ENCODE data around the gene TFDP1. TPM values are rescaled to one million over a fixed set of nuclear protein-coding genes. Genes with fewer than 3 reads are reported as not detected.
"Not testable (repeated sequence)": the region's sequence is repeated elsewhere in the genome, so short reads cannot be mapped to it uniquely, and the experiment has no call there.

TFDP1 gene
- total RNA-seq, 1 experiment from 2014 or later, result 107 TPM

- Histone ChIP-seq H3K27ac (no peak overlapping the region), H3K27me3 (ENCODE audit: insufficient read depth, low read depth) (no peaks in the 10 kb centered on the region), H3F3A (ENCODE audit: insufficient read depth, low read depth) (peaks cover 6% of the 10 kb centered on the region; the same call in 1 of the 2 replicates), H3K4me3 (no peak overlapping the region), H3K4me1 (replicated peaks; ENCODE audit: insufficient read depth) (no peaks in the 10 kb centered on the region), H2AFZ (no peak overlapping the region), H3K4me2 (no peak overlapping the region), H3K36me3 (ENCODE audit: low read depth) (peaks cover 17% of the 10 kb centered on the region; the same call in 1 of the 2 replicates), H3K9me2 (ENCODE audit: insufficient read depth) (no peaks in the 10 kb centered on the region), H4K20me1 (ENCODE audit: insufficient read depth) (peaks cover 49% of the 10 kb centered on the region), H3K79me2 (ENCODE audit: low read depth) (peaks cover 60% of the 10 kb centered on the region), H3K9me3 (ENCODE audit: insufficient read depth, low read depth) (no peaks in the 10 kb centered on the region)
- POLR2A ChIA-PET (ENCODE audit: unreplicated experiment), result no interaction called here
- DNase-seq, result no peak
- TF ChIP-seq EZH2 (IDR thresholded peaks at IDR 0.05; ENCODE audit: low read depth), result no peak
- TF ChIP-seq, protein P1, sequence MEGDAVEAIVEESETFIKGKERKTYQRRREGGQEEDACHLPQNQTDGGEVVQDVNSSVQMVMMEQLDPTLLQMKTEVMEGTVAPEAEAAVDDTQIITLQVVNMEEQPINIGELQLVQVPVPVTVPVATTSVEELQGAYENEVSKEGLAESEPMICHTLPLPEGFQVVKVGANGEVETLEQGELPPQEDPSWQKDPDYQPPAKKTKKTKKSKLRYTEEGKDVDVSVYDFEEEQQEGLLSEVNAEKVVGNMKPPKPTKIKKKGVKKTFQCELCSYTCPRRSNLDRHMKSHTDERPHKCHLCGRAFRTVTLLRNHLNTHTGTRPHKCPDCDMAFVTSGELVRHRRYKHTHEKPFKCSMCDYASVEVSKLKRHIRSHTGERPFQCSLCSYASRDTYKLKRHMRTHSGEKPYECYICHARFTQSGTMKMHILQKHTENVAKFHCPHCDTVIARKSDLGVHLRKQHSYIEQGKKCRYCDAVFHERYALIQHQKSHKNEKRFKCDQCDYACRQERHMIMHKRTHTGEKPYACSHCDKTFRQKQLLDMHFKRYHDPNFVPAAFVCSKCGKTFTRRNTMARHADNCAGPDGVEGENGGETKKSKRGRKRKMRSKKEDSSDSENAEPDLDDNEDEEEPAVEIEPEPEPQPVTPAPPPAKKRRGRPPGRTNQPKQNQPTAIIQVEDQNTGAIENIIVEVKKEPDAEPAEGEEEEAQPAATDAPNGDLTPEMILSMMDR (conservative IDR thresholded peaks at IDR 0.05), result no peak
- intact Hi-C loops (cut with micrococcal nuclease; ENCODE audit: unreplicated experiment), result no loop called here
- CTCF ChIA-PET, result no interaction called here
- no TSS peak for BruUV-seq (replicated peaks)
Measured at GRCh38 chr13:113622791-113623490, 38.4 kb downstream of the TFDP1 start.

- H2AFZ ChIP-seq, result no peak overlapping the region
- no peak overlapping the region for H3K4me2 ChIP-seq
- no peak for DNase-seq
- peaks cover 16% of the 10 kb centered on the region; the same call in 1 of the 2 replicates for H3K36me3 ChIP-seq (ENCODE audit: low read depth)
- H3K9me2 ChIP-seq (ENCODE audit: insufficient read depth), result no peaks in the 10 kb centered on the region
- ChIA-PET POLR2A (ENCODE audit: unreplicated experiment) (no interaction called here), CTCF (no interaction called here)
- intact Hi-C loops (cut with micrococcal nuclease; ENCODE audit: unreplicated experiment), result no loop called here
- no peaks in the 10 kb centered on the region for H3K4me1 ChIP-seq (replicated peaks; ENCODE audit: insufficient read depth)
- no peaks in the 10 kb centered on the region for H3K9me3 ChIP-seq (ENCODE audit: insufficient read depth, low read depth)
- H3F3A ChIP-seq (ENCODE audit: insufficient read depth, low read depth), result peaks cover 6% of the 10 kb centered on the region; the same call in 1 of the 2 replicates
- peaks cover 59% of the 10 kb centered on the region for H3K79me2 ChIP-seq (ENCODE audit: low read depth)
- no peaks in the 10 kb centered on the region for H3K27me3 ChIP-seq (ENCODE audit: insufficient read depth, low read depth)
- H4K20me1 ChIP-seq (ENCODE audit: insufficient read depth), result peaks cover 42% of the 10 kb centered on the region
- no peak overlapping the region for H3K27ac ChIP-seq
- no peak overlapping the region for H3K4me3 ChIP-seq
- no TSS peak for BruUV-seq (replicated peaks)
- TF ChIP-seq, protein P1 (conservative IDR thresholded peaks at IDR 0.05), result no peak
- no peak for TF ChIP-seq EZH2 (IDR thresholded peaks at IDR 0.05; ENCODE audit: low read depth)
Measured at GRCh38 chr13:113623491-113624234, 39.1 kb downstream of the TFDP1 start.

GRCh38 chr13:113624235-113624587 is 39.7 kb downstream of the TFDP1 start:
- H3K36me3 ChIP-seq (ENCODE audit: low read depth), result peaks cover 16% of the 10 kb centered on the region; the same call in 1 of the 2 replicates
- intact Hi-C loops (cut with micrococcal nuclease; ENCODE audit: unreplicated experiment), result no loop called here
- peaks cover 40% of the 10 kb centered on the region for H4K20me1 ChIP-seq (ENCODE audit: insufficient read depth)
- H3K27ac ChIP-seq, result no peak overlapping the region
- BruUV-seq (replicated peaks), result no TSS peak
- ChIA-PET POLR2A (ENCODE audit: unreplicated experiment) (no interaction called here), CTCF (no interaction called here)
- H3K79me2 ChIP-seq (ENCODE audit: low read depth), result peaks cover 60% of the 10 kb centered on the region
- DNase-seq, result no peak
- H3K27me3 ChIP-seq (ENCODE audit: insufficient read depth, low read depth), result no peaks in the 10 kb centered on the region
- H3K4me3 ChIP-seq, result no peak overlapping the region
- H3K9me2 ChIP-seq (ENCODE audit: insufficient read depth), result no peaks in the 10 kb centered on the region
- H3K4me1 ChIP-seq (replicated peaks; ENCODE audit: insufficient read depth), result no peaks in the 10 kb centered on the region
- H2AFZ ChIP-seq, result no peak overlapping the region
- H3K4me2 ChIP-seq, result no peak overlapping the region
- no peak for TF ChIP-seq EZH2 (IDR thresholded peaks at IDR 0.05; ENCODE audit: low read depth)
- TF ChIP-seq, protein P1 (conservative IDR thresholded peaks at IDR 0.05), result no peak
- peaks cover 6% of the 10 kb centered on the region; the same call in 1 of the 2 replicates for H3F3A ChIP-seq (ENCODE audit: insufficient read depth, low read depth)
- H3K9me3 ChIP-seq (ENCODE audit: insufficient read depth, low read depth), result no peaks in the 10 kb centered on the region

GRCh38 chr13:113624640-113625304 is 40.2 kb downstream of the TFDP1 start:
- H3K27me3 ChIP-seq (ENCODE audit: insufficient read depth, low read depth); H3K27ac ChIP-seq; CTCF ChIA-PET; H3K4me1 ChIP-seq (replicated peaks; ENCODE audit: insufficient read depth); H3F3A ChIP-seq (ENCODE audit: insufficient read depth, low read depth); DNase-seq; H2AFZ ChIP-seq; intact Hi-C loops (cut with micrococcal nuclease; ENCODE audit: unreplicated experiment); H3K4me2 ChIP-seq; POLR2A ChIA-PET (ENCODE audit: unreplicated experiment); H3K9me3 ChIP-seq (ENCODE audit: insufficient read depth, low read depth); H3K4me3 ChIP-seq; BruUV-seq (replicated peaks); H3K9me2 ChIP-seq (ENCODE audit: insufficient read depth): not testable (repeated sequence)
- Histone ChIP-seq H4K20me1 (ENCODE audit: insufficient read depth) (peaks cover 40% of the 10 kb centered on the region), H3K79me2 (ENCODE audit: low read depth) (peaks cover 63% of the 10 kb centered on the region), H3K36me3 (ENCODE audit: low read depth) (peaks cover 16% of the 10 kb centered on the region; the same call in 1 of the 2 replicates)
